Nephron progenitor cell (in vitro differentiated cells): ENCODE measurements around the gene RGMB.
A peak's percentile ranks its signal among the peaks of the same experiment; 100 is the strongest.

ENCODE experiments used
- DNase-seq: peaks from one replicate; pipeline ENCODE4 v3.0.0; 2021
- H3K27ac Mint-ChIP-seq: 2 replicates; pipeline ENCODE4 v1.8.0; 2021; ENCODE audit warnings: mild to moderate bottlenecking, moderate library complexity, mixed read lengths
- H3K27me3 Mint-ChIP-seq: 2 replicates; pipeline ENCODE4 v1.8.0; 2021; ENCODE audit warnings: mild to moderate bottlenecking, low read depth, mixed read lengths; ENCODE audit not compliant: poor library complexity
- H3K36me3 Mint-ChIP-seq: 2 replicates; pipeline ENCODE4 v1.8.0; 2021; ENCODE audit warnings: low read depth, mixed read lengths
- H3K4me1 Mint-ChIP-seq: 2 replicates; pipeline ENCODE4 v1.8.0; 2021; ENCODE audit warnings: mixed read lengths
- H3K4me3 Mint-ChIP-seq: 2 replicates; pipeline ENCODE4 v1.8.0; 2021; ENCODE audit warnings: mild to moderate bottlenecking, moderate library complexity, mixed read lengths
- H3K9me3 Mint-ChIP-seq: 2 replicates; pipeline ENCODE4 v1.8.0; 2021; ENCODE audit warnings: mild to moderate bottlenecking, moderate library complexity, mixed read lengths
- TF ChIP-seq, protein P1 (sequence below): fragments of 200-600 bp; sonication (generic); IDR thresholded peaks from 2 replicates; pipeline ENCODE4 v1.5.0; 2021; ENCODE audit warnings: antibody characterized with exemption

The RGMB gene

DNA sequence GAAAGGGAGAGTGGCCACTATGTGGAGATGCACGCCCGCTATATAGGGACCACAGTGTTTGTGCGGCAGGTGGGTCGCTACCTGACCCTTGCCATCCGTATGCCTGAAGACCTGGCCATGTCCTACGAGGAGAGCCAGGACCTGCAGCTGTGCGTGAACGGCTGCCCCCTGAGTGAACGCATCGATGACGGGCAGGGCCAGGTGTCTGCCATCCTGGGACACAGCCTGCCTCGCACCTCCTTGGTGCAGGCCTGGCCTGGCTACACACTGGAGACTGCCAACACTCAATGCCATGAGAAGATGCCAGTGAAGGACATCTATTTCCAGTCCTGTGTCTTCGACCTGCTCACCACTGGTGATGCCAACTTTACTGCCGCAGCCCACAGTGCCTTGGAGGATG lies 19.8 kb downstream of the RGMB start:
- Mint-ChIP-seq H3K4me3 (no peak overlapping the region), H3K9me3 (peaks cover 3% of the 10 kb centered on the region), H3K36me3 (peaks cover 57% of the 10 kb centered on the region), H3K27ac (no peak overlapping the region), H3K27me3 (no peaks in the 10 kb centered on the region), H3K4me1 (peaks cover 69% of the 10 kb centered on the region)
- DNase-seq: no peak
- TF ChIP-seq, protein P1, sequence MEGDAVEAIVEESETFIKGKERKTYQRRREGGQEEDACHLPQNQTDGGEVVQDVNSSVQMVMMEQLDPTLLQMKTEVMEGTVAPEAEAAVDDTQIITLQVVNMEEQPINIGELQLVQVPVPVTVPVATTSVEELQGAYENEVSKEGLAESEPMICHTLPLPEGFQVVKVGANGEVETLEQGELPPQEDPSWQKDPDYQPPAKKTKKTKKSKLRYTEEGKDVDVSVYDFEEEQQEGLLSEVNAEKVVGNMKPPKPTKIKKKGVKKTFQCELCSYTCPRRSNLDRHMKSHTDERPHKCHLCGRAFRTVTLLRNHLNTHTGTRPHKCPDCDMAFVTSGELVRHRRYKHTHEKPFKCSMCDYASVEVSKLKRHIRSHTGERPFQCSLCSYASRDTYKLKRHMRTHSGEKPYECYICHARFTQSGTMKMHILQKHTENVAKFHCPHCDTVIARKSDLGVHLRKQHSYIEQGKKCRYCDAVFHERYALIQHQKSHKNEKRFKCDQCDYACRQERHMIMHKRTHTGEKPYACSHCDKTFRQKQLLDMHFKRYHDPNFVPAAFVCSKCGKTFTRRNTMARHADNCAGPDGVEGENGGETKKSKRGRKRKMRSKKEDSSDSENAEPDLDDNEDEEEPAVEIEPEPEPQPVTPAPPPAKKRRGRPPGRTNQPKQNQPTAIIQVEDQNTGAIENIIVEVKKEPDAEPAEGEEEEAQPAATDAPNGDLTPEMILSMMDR: no peak

DNA sequence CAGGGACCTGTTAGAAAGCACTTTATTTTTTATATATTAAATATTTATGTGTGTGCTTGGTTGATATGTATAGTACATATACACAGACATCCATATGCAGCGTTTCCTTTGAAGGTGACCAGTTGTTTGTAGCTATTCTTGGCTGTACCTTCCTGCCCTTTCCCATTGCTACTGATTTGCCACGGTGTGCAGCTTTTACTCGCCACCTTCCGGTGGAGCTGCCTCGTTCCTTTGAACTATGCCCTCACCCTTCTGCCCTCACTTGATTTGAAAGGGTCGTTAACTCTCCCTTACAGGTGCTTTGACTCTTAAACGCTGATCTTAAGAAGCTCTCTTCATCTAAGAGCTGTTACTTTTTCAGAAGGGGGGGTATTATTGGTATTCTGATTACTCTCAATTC lies 20.5 kb downstream of the RGMB start:
- TF ChIP-seq, protein P1: no peak
- DNase-seq: no peak
- H3K9me3 Mint-ChIP-seq: peaks cover 3% of the 10 kb centered on the region
- no peaks in the 10 kb centered on the region for H3K27me3 Mint-ChIP-seq
- H3K4me1 Mint-ChIP-seq: peaks cover 62% of the 10 kb centered on the region
- H3K4me3 Mint-ChIP-seq: no peak overlapping the region
- H3K27ac Mint-ChIP-seq: no peak overlapping the region
- H3K36me3 Mint-ChIP-seq: peaks cover 53% of the 10 kb centered on the region

- no peak overlapping the region for H3K4me3 Mint-ChIP-seq
- TF ChIP-seq, protein P1: no peak
Measured at GRCh38 chr5:98794414-98795080, 21.1 kb downstream of the RGMB start.

GRCh38 chr5:98795243-98795642 lies 21.8 kb downstream of the RGMB start:
- H3K4me3 Mint-ChIP-seq: no peak overlapping the region
- TF ChIP-seq, protein P1: no peak
- H3K9me3 Mint-ChIP-seq: peaks cover 3% of the 10 kb centered on the region
- DNase-seq: no peak
- H3K4me1 Mint-ChIP-seq: peaks cover 50% of the 10 kb centered on the region
- H3K36me3 Mint-ChIP-seq: peaks cover 46% of the 10 kb centered on the region
- H3K27me3 Mint-ChIP-seq: peaks cover 4% of the 10 kb centered on the region
- peak overlapping the region; percentile 64 for H3K27ac Mint-ChIP-seq

More at GRCh38 chr5:98794414-98795080, 21.1 kb downstream of the RGMB start:
- Mint-ChIP-seq H3K4me1 (peaks cover 56% of the 10 kb centered on the region), H3K27ac (peak overlapping the region; percentile 9), H3K27me3 (no peaks in the 10 kb centered on the region), H3K9me3 (peaks cover 3% of the 10 kb centered on the region), H3K36me3 (peaks cover 49% of the 10 kb centered on the region)
- DNase-seq: no peak

DNA sequence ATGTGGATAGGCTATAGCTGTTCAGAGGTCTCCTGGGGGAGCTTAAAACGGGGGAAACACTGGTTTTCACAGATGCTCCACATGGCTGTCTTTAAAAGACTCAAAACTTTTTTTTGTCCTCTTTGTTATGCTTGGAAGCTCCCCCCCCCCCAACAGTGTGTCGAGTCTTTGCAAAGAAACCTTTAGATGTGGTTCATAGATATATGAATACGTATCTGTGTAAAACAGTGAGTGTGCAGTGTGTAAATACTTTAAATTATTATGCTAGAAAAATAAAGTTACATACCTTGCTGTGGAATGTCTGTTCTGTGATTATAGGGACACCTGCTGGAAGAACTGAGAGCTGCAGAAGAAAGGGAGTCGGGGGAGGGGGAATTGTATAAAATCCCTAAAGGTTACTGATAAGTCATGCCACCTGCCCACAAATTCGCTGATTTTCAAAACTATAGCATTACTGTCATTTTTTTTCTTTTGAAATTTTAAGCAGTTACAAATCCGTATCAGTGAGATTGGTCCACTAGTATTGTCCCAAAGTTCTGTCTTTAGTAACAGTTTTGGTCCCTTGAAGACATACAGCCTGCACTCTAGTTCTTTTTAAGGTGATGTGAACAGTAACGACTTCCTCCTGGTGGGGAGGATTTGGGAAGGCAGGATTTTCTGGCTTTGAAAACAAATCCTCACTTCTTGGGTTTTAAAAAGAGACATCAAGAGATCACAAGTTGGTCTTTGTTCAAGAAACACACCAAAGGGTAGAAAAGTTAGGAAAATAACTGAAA lies 22.9 kb downstream of the RGMB start:
- Mint-ChIP-seq H3K4me3 (no peak overlapping the region), H3K4me1 (peaks cover 39% of the 10 kb centered on the region), H3K9me3 (peaks cover 3% of the 10 kb centered on the region), H3K36me3 (peaks cover 34% of the 10 kb centered on the region), H3K27me3 (peaks cover 7% of the 10 kb centered on the region), H3K27ac (no peak overlapping the region)
- TF ChIP-seq, protein P1: peak; percentile 63
- DNase-seq: peak; percentile 54
